Calu3 (cell line): ENCODE data around the gene HS6ST1. TPM values are rescaled to one million over a fixed set of nuclear protein-coding genes. Genes with fewer than 3 reads are reported as not detected.
A peak's percentile ranks its signal among the peaks of the same experiment; 100 is the strongest.

Experiments
- BruUV-seq: library from RNA; stranded (reverse); fragments of 400-500 nt; replicated peaks from 2 replicates; lab custom pipeline; 2021; lab: Mats Ljungman, UMichigan
- CTCF ChIA-PET: fragments of 300-600 bp; sonication (Branson Sonifier 250); formaldehyde crosslinking; loops from one replicate; lab custom pipeline; 2022; ENCODE audit warnings: antibody characterized with exemption; lab: Charles Lee
- DNase-seq: peaks from one replicate; pipeline ENCODE4 v3.0.0; 2022
- H3K27ac Mint-ChIP-seq: one replicate; pipeline ENCODE4 v1.8.0; 2022; ENCODE audit warnings: mixed read lengths; ENCODE audit not compliant: unreplicated experiment
- H3K27me3 Mint-ChIP-seq: one replicate; pipeline ENCODE4 v1.8.0; 2022; ENCODE audit warnings: mixed read lengths; ENCODE audit not compliant: unreplicated experiment
- H3K36me3 Mint-ChIP-seq: one replicate; pipeline ENCODE4 v1.8.0; 2022; ENCODE audit warnings: mild to moderate bottlenecking, moderate library complexity, mixed read lengths; ENCODE audit not compliant: insufficient read depth, unreplicated experiment
- H3K4me1 Mint-ChIP-seq: one replicate; pipeline ENCODE4 v1.8.0; 2022; ENCODE audit warnings: mild to moderate bottlenecking, low read depth, mixed read lengths; ENCODE audit not compliant: unreplicated experiment
- H3K4me3 Mint-ChIP-seq: one replicate; pipeline ENCODE4 v1.8.0; 2022; ENCODE audit warnings: mild to moderate bottlenecking, low read depth, moderate library complexity, mixed read lengths; ENCODE audit not compliant: unreplicated experiment
- H3K9me3 Mint-ChIP-seq: one replicate; pipeline ENCODE4 v1.8.0; 2022; ENCODE audit warnings: low read depth, mixed read lengths; ENCODE audit not compliant: unreplicated experiment
- intact Hi-C: fragments of 100-400 bp; cut with micrococcal nuclease; formaldehyde crosslinking; loops from one replicate; pipeline ENCODE4 v1.10.0; 2022; ENCODE audit not compliant: unreplicated experiment
- total RNA-seq: library from RNA; stranded (reverse); gene quantifications from 2 replicates; pipeline ENCODE4 v1.2.3, GENCODE V29; 2022
- TF ChIP-seq, protein P1 (sequence below): fragments of 200-600 bp; IDR thresholded peaks from one replicate; pipeline ENCODE4 v1.8.0; 2022; ENCODE audit warnings: antibody characterized with exemption; ENCODE audit not compliant: unreplicated experiment

Gene HS6ST1
- total RNA-seq, 1 experiment from 2014 or later, result 34.6 TPM

DNA sequence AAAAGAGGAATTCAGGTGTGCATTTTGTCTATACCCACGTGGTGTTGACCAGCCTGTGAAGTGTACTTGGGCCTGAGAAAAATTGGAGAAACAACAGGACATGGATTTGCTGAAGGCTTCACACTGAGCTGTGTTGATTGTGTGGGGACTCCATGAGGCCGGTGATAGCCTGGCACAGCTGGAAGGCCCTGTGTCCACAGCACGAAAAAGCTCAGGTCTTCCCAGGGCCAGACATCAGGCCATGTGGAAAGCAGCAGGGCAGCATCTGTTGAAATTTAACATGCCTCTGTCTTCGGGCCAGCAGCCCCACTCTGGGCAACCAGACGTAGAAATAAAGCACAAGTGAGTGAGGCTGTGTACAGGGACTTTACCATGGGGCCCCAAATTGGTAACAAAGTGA lies 84.1 kb downstream of the HS6ST1 start:
- peaks cover 6% of the 10 kb centered on the region for H3K36me3 Mint-ChIP-seq
- no peak for DNase-seq
- TF ChIP-seq, protein P1, sequence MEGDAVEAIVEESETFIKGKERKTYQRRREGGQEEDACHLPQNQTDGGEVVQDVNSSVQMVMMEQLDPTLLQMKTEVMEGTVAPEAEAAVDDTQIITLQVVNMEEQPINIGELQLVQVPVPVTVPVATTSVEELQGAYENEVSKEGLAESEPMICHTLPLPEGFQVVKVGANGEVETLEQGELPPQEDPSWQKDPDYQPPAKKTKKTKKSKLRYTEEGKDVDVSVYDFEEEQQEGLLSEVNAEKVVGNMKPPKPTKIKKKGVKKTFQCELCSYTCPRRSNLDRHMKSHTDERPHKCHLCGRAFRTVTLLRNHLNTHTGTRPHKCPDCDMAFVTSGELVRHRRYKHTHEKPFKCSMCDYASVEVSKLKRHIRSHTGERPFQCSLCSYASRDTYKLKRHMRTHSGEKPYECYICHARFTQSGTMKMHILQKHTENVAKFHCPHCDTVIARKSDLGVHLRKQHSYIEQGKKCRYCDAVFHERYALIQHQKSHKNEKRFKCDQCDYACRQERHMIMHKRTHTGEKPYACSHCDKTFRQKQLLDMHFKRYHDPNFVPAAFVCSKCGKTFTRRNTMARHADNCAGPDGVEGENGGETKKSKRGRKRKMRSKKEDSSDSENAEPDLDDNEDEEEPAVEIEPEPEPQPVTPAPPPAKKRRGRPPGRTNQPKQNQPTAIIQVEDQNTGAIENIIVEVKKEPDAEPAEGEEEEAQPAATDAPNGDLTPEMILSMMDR, result no peak
- no peak overlapping the region for H3K4me3 Mint-ChIP-seq
- no TSS peak for BruUV-seq
- intact Hi-C loops, result no loop called here
- no peaks in the 10 kb centered on the region for H3K9me3 Mint-ChIP-seq
- H3K4me1 Mint-ChIP-seq, result no peaks in the 10 kb centered on the region
- CTCF ChIA-PET, result interaction anchor here (0.7 kb wide), 2 partner anchors 83 to 1169 kb away, joined by 4 to 7 read pairs; no protein-coding TSS in a partner anchor
- peaks cover 43% of the 10 kb centered on the region for H3K27me3 Mint-ChIP-seq
- H3K27ac Mint-ChIP-seq, result no peak overlapping the region

DNA sequence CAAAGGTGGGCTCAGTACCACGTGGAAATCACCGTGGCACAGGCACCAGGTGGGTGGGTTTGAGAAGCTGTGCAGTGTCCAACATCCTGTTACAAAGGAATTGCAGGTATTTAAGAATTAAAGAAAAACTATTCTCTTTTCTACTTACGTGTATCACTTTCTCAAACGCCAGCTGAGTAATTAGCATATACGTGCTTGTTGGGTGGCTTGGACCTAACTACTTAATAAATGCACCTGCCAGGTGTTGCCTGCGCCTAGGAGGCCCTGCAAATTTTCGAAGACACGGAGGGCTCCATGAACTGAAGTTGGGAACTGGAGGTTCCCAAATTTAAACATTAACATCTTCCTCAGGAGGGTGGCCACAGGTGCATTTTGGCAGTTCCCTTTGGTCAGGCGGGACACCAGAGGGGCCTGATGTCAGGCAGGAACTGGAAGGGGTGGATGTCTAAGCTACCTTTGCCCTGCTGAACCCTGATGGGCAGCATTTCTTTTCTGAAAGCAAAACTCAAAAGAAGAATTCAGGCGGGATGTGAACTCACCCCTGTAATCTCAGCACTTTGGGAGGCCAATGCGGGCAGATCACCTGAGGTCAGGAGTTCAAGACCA lies 84.8 kb downstream of the HS6ST1 start:
- no peak for DNase-seq
- peaks cover 39% of the 10 kb centered on the region for H3K27me3 Mint-ChIP-seq
- H3K36me3 Mint-ChIP-seq, result peaks cover 6% of the 10 kb centered on the region
- no peak overlapping the region for H3K27ac Mint-ChIP-seq
- no peaks in the 10 kb centered on the region for H3K9me3 Mint-ChIP-seq
- no TSS peak for BruUV-seq
- intact Hi-C loops, result loop anchor here (1.0 to 2.0 kb wide), 2 partner anchors 71 to 171 kb away; no protein-coding TSS in a partner anchor
- peak overlapping the region; percentile 73 for H3K4me3 Mint-ChIP-seq
- CTCF ChIA-PET, result interaction anchor here (0.7 kb wide), 2 partner anchors 84 to 1169 kb away, joined by 4 to 7 read pairs; no protein-coding TSS in a partner anchor
- H3K4me1 Mint-ChIP-seq, result no peaks in the 10 kb centered on the region
- TF ChIP-seq, protein P1, result no peak

DNA sequence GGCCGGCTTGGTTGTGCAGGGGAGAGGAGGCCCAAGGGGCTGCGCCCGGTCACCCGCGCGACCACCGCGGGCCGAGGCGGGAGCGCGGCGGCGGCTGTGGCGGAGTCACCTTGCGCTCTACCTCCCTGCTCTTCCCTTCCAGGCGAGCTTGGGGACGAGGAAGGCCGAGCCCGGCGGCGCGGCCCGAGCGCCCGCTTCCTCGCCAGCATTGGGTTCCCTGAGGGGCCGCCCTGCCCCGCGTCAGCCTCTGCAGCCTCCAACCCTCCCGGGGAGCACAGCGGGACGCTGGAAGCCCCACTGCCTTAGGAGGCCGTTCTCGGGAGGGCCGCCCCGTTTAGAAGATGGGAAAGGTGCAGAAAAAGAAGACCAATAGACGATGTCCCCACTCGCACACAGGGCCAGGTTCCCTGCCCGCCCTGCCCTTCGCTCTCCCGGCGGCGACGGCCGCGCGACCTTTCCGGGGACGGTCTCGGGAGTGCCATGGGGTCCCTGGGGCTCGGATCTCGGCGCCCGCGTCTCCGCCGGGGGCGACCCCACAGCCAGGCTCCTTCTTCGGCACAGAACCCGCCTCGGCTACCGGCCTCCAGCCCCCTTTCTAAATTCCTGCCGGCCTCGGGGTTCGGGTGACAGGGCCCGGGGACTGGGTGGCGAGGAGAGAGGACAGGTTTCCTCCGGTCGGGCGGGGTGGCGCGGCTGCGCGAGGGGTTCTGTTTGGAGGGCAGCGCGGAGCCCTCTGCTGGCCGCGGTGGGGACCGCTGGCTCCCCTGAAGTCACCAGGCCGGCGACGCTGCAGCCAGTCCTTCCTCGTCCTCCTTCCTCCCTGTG lies 85.5 kb downstream of the HS6ST1 start:
- TF ChIP-seq, protein P1, result peak; percentile 84
- H3K27me3 Mint-ChIP-seq, result peaks cover 32% of the 10 kb centered on the region
- CTCF ChIA-PET, result interaction anchor here (0.7 to 1.2 kb wide), 2 partner anchors 17 to 980 kb away, joined by 3 read pairs; no protein-coding TSS in a partner anchor
- H3K4me1 Mint-ChIP-seq, result no peaks in the 10 kb centered on the region
- DNase-seq, result peak; percentile 92
- no TSS peak for BruUV-seq
- H3K36me3 Mint-ChIP-seq, result peaks cover 6% of the 10 kb centered on the region
- peak overlapping the region; percentile 73 for H3K4me3 Mint-ChIP-seq
- intact Hi-C loops, result loop anchor here (1.0 to 2.0 kb wide), 2 partner anchors 72 to 170 kb away; no protein-coding TSS in a partner anchor
- no peaks in the 10 kb centered on the region for H3K9me3 Mint-ChIP-seq
- no peak overlapping the region for H3K27ac Mint-ChIP-seq

DNA sequence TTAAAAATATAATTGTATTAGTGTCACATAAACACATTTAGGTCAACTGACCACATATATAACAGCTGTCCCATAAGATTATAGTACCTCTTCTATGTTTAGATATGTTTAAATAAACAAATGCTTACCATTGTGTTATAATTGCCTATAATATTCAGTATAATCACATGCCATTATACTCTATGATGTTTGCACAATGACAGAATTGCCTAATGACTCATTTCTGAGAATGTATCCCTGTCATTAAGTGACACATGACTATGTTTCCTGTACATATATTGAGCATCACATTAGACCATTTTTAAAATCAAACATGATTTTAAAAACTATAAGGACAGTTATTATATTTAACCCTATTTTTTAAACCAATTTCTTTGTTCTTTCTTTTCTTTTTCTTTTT lies 89.8 kb downstream of the HS6ST1 start:
- Mint-ChIP-seq H3K27me3 (peaks cover 23% of the 10 kb centered on the region), H3K9me3 (no peaks in the 10 kb centered on the region), H3K36me3 (peaks cover 6% of the 10 kb centered on the region), H3K27ac (no peak overlapping the region), H3K4me3 (no peak overlapping the region), H3K4me1 (no peaks in the 10 kb centered on the region)
- TF ChIP-seq, protein P1, result no peak
- DNase-seq, result no peak
- CTCF ChIA-PET, result no interaction called here
- intact Hi-C loops, result no loop called here
- no TSS peak for BruUV-seq
